ENCODE data around the gene BBS7. TPM values are rescaled to one million over a fixed set of nuclear protein-coding genes. Genes with fewer than 3 reads are reported as not detected.

Gene BBS7
- polyA plus RNA-seq, 1 donor from 2014 or later, result 60.9 TPM

DNA sequence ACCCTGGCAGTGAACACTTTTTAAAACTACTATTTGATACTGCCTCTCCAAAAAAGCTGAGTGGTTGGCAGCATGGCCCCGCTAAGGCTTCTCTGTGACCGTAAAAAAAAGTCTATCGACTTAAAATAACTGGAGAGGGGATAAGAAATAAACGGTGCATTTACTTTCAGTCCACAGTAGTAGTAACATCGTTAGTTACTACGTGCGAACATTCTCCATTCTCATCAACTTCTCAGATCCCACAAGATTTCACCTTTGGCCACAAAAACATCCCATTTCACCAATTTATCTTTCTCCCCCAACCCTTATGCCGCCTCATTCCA, 69.7 kb downstream of the BBS7 start:
- no peak for TF ChIP-seq MXI1 (conservative IDR thresholded peaks at IDR 0.05; ENCODE audit: poor library complexity, severe bottlenecking)
- no peak for TF ChIP-seq SMC3 (conservative IDR thresholded peaks at IDR 0.05; ENCODE audit: poor library complexity)
- no peak for TF ChIP-seq RAD21 (conservative IDR thresholded peaks at IDR 0.05)
- no peak for TF ChIP-seq EP300 (conservative IDR thresholded peaks at IDR 0.05; ENCODE audit: poor library complexity, severe bottlenecking)
- TF ChIP-seq, protein P1, sequence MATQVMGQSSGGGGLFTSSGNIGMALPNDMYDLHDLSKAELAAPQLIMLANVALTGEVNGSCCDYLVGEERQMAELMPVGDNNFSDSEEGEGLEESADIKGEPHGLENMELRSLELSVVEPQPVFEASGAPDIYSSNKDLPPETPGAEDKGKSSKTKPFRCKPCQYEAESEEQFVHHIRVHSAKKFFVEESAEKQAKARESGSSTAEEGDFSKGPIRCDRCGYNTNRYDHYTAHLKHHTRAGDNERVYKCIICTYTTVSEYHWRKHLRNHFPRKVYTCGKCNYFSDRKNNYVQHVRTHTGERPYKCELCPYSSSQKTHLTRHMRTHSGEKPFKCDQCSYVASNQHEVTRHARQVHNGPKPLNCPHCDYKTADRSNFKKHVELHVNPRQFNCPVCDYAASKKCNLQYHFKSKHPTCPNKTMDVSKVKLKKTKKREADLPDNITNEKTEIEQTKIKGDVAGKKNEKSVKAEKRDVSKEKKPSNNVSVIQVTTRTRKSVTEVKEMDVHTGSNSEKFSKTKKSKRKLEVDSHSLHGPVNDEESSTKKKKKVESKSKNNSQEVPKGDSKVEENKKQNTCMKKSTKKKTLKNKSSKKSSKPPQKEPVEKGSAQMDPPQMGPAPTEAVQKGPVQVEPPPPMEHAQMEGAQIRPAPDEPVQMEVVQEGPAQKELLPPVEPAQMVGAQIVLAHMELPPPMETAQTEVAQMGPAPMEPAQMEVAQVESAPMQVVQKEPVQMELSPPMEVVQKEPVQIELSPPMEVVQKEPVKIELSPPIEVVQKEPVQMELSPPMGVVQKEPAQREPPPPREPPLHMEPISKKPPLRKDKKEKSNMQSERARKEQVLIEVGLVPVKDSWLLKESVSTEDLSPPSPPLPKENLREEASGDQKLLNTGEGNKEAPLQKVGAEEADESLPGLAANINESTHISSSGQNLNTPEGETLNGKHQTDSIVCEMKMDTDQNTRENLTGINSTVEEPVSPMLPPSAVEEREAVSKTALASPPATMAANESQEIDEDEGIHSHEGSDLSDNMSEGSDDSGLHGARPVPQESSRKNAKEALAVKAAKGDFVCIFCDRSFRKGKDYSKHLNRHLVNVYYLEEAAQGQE (IDR thresholded peaks at IDR 0.05; ENCODE audit: borderline replicate concordance), result no peak
- TF ChIP-seq CTCF (IDR thresholded peaks at IDR 0.05; ENCODE audit: poor library complexity, severe bottlenecking), result no peak
- no peak for TF ChIP-seq POLR2AphosphoS5 (IDR thresholded peaks at IDR 0.05)
- no peak for TF ChIP-seq EZH2 (IDR thresholded peaks at IDR 0.05; ENCODE audit: borderline replicate concordance, insufficient read depth, low read length, poor library complexity, severe bottlenecking)
- no peak for TF ChIP-seq TAF1 (IDR thresholded peaks at IDR 0.05; ENCODE audit: low read depth)
- Histone ChIP-seq H4K20me1 (ENCODE audit: insufficient read depth) (no peaks in the 10 kb centered on the region), H3K27ac (ENCODE audit: low read length) (peak overlapping the region; percentile 82), H2AFZ (ENCODE audit: low read depth, low read length) (peak overlapping the region; percentile 100), H3K4me2 (ENCODE audit: low read length) (peak overlapping the region; percentile 96), H3F3A (ENCODE audit: insufficient read depth, low read length, poor library complexity, severe bottlenecking) (no peaks in the 10 kb centered on the region), H3K9me3 (ENCODE audit: low read length) (no peaks in the 10 kb centered on the region), H3K36me3 (ENCODE audit: insufficient read depth, low read length) (no peaks in the 10 kb centered on the region), H3K9ac (ENCODE audit: low read length) (peak overlapping the region; percentile 82), H3K9me2 (ENCODE audit: insufficient read depth, low read length) (no peaks in the 10 kb centered on the region), H3K4me3 (ENCODE audit: low read length) (peak overlapping the region; percentile 99), H3K79me2 (replicated peaks; ENCODE audit: insufficient read depth, low read length) (peaks cover 17% of the 10 kb centered on the region), H3K27me3 (ENCODE audit: insufficient read depth, low read depth, low read length) (no peaks in the 10 kb centered on the region)

GRCh38 chr4:121799867-121800501, 70.3 kb downstream of the BBS7 start:
- Histone ChIP-seq H3K9ac (ENCODE audit: low read length) (no peak overlapping the region), H3K9me2 (ENCODE audit: insufficient read depth, low read length) (no peaks in the 10 kb centered on the region), H2AFZ (ENCODE audit: low read depth, low read length) (no peak overlapping the region), H3K36me3 (ENCODE audit: insufficient read depth, low read length) (no peaks in the 10 kb centered on the region), H3K4me3 (ENCODE audit: low read length) (no peak overlapping the region), H3K4me2 (ENCODE audit: low read length) (no peak overlapping the region), H3K9me3 (ENCODE audit: low read length) (no peaks in the 10 kb centered on the region), H4K20me1 (ENCODE audit: insufficient read depth) (no peaks in the 10 kb centered on the region), H3K27ac (ENCODE audit: low read length) (no peak overlapping the region), H3K79me2 (replicated peaks; ENCODE audit: insufficient read depth, low read length) (peaks cover 17% of the 10 kb centered on the region), H3K27me3 (ENCODE audit: insufficient read depth, low read depth, low read length) (no peaks in the 10 kb centered on the region), H3F3A (ENCODE audit: insufficient read depth, low read length, poor library complexity, severe bottlenecking) (no peaks in the 10 kb centered on the region)
- TF ChIP-seq POLR2AphosphoS5 (IDR thresholded peaks at IDR 0.05) (no peak), CTCF (IDR thresholded peaks at IDR 0.05; ENCODE audit: poor library complexity, severe bottlenecking) (no peak), EP300 (conservative IDR thresholded peaks at IDR 0.05; ENCODE audit: poor library complexity, severe bottlenecking) (no peak), MXI1 (conservative IDR thresholded peaks at IDR 0.05; ENCODE audit: poor library complexity, severe bottlenecking) (no peak), RAD21 (conservative IDR thresholded peaks at IDR 0.05) (no peak), TAF1 (IDR thresholded peaks at IDR 0.05; ENCODE audit: low read depth) (no peak), SMC3 (conservative IDR thresholded peaks at IDR 0.05; ENCODE audit: poor library complexity) (no peak)
- TF ChIP-seq, protein P1 (IDR thresholded peaks at IDR 0.05; ENCODE audit: borderline replicate concordance), result no peak

Data from neural cell (in vitro differentiated cells).